Karpas-422 (cell line): ENCODE results near the gene OCA2. TPM values are rescaled to one million over a fixed set of nuclear protein-coding genes. Genes with fewer than 3 reads are reported as not detected.
"Not testable (repeated sequence)": the region's sequence is repeated elsewhere in the genome, so short reads cannot be mapped to it uniquely, and the experiment has no call there.

Experiments used
- DNase-seq: peaks from one replicate; pipeline ENCODE4 v3.0.0-alpha.2; 2015
- H2AFZ ChIP-seq: fragments of 200-600 bp; sonication (generic); 2 replicates; pipeline ENCODE4 v1.6.1; 2014; ENCODE audit warnings: antibody characterized with exemption, low read length, mixed read lengths
- H3K27ac ChIP-seq: fragments of 200-600 bp; sonication (generic); 2 replicates; pipeline ENCODE4 v1.5.1; 2014; ENCODE audit warnings: mild to moderate bottlenecking, low read length, moderate library complexity
- H3K27me3 ChIP-seq: fragments of 200-600 bp; sonication (generic); 2 replicates; pipeline ENCODE4 v1.6.1; 2014; ENCODE audit warnings: low read length, mixed read lengths
- H3K36me3 ChIP-seq: fragments of 200-600 bp; sonication (generic); 2 replicates; pipeline ENCODE4 v1.6.1; 2014; ENCODE audit warnings: low read length, mixed read lengths; ENCODE audit not compliant: insufficient read depth
- H3K4me1 ChIP-seq: fragments of 200-600 bp; sonication (generic); 2 replicates; pipeline ENCODE4 v1.6.1; 2014; ENCODE audit warnings: mild to moderate bottlenecking, low read length, mixed read lengths
- H3K4me2 ChIP-seq: fragments of 200-600 bp; sonication (generic); 2 replicates; pipeline ENCODE4 v1.6.1; 2014; ENCODE audit warnings: low read length, low read depth, mild to moderate bottlenecking; ENCODE audit not compliant: poor library complexity, severe bottlenecking
- H3K4me3 ChIP-seq: fragments of 200-600 bp; sonication (generic); 2 replicates; pipeline ENCODE4 v1.5.1; 2014; ENCODE audit warnings: mild to moderate bottlenecking, antibody characterized with exemption, low read length, mixed read lengths
- H3K79me2 ChIP-seq: fragments of 200-600 bp; sonication (generic); 2 replicates; pipeline ENCODE4 v1.6.1; 2014; ENCODE audit warnings: mild to moderate bottlenecking, low read length, mixed read lengths
- H3K9ac ChIP-seq: fragments of 200-600 bp; sonication (generic); 2 replicates; pipeline ENCODE4 v1.6.0; 2014; ENCODE audit warnings: low read length
- H3K9me2 ChIP-seq: fragments of 200-600 bp; sonication (generic), shearing (Covaris generic); replicated peaks from 2 replicates; pipeline ENCODE4 v1.6.0; 2014; ENCODE audit warnings: mild to moderate bottlenecking, low read length, moderate library complexity; ENCODE audit not compliant: insufficient read depth
- H3K9me3 ChIP-seq: fragments of 300-700, 200-600 bp; sonication (generic); 2 replicates; pipeline ENCODE4 v1.6.1; 2014; ENCODE audit warnings: low read length, mixed read lengths
- H4K20me1 ChIP-seq: fragments of 200-600 bp; sonication (generic); 2 replicates; pipeline ENCODE4 v1.6.1; 2014; ENCODE audit warnings: mild to moderate bottlenecking, antibody characterized with exemption, low read length, low read depth; ENCODE audit not compliant: insufficient read depth
- total RNA-seq: library from RNA; depleted of rRNA; stranded (reverse); fragments of >200 nt; shearing (Covaris generic); gene quantifications from 2 replicates; pipeline ENCODE4 v1.2.3, GENCODE V29; 2014; ENCODE audit warnings: low replicate concordance; rRNA removed

OCA2 gene
- total RNA-seq = not detected in 2 replicates

- Histone ChIP-seq H3K79me2 (no peaks in the 10 kb centered on the region), H4K20me1 (no peaks in the 10 kb centered on the region), H3K9me3 (no peaks in the 10 kb centered on the region; the same call in 1 of the 2 replicates), H2AFZ (no peak within 1 kb of the TSS), H3K27me3 (no peaks in the 10 kb centered on the region), H3K36me3 (no peaks in the 10 kb centered on the region), H3K9ac (no peak within 1 kb of the TSS), H3K27ac (no peak within 1 kb of the TSS), H3K9me2 (no peaks in the 10 kb centered on the region), H3K4me2 (no peak within 1 kb of the TSS), H3K4me1 (no peaks in the 10 kb centered on the region), H3K4me3 (no peak within 1 kb of the TSS)
- no peak for DNase-seq
Measured at GRCh38 chr15:28098766-28099554, at the start of gene OCA2. OCA2 (minus strand) TSS chr15:28099315; CDS start chr15:28081874, 17,441 bp downstream.

- peaks cover 29% of the 10 kb centered on the region for H3K79me2 ChIP-seq
- no peaks in the 10 kb centered on the region for H3K36me3 ChIP-seq
- H3K4me3 ChIP-seq = no peak overlapping the region
- H2AFZ ChIP-seq = no peak overlapping the region
- no peaks in the 10 kb centered on the region for H3K9me3 ChIP-seq
- H4K20me1 ChIP-seq = no peaks in the 10 kb centered on the region
- no peaks in the 10 kb centered on the region for H3K9me2 ChIP-seq
- H3K9ac ChIP-seq = no peak overlapping the region
- DNase-seq = no peak
- H3K4me1 ChIP-seq = no peaks in the 10 kb centered on the region
- no peak overlapping the region for H3K27ac ChIP-seq
- no peaks in the 10 kb centered on the region for H3K27me3 ChIP-seq
- no peak overlapping the region for H3K4me2 ChIP-seq
Measured at GRCh38 chr15:28147801-28148200, 48.7 kb upstream of the OCA2 start.

GRCh38 chr15:28145419-28145818 lies 46.3 kb upstream of the OCA2 start:
- H3K4me3 ChIP-seq, H3K36me3 ChIP-seq, H3K9me3 ChIP-seq, H2AFZ ChIP-seq, H3K27me3 ChIP-seq, H3K27ac ChIP-seq, H3K9ac ChIP-seq, H4K20me1 ChIP-seq, H3K4me1 ChIP-seq, H3K9me2 ChIP-seq, DNase-seq, H3K4me2 ChIP-seq: not testable (repeated sequence)
- peaks cover 21% of the 10 kb centered on the region for H3K79me2 ChIP-seq

GRCh38 chr15:28140062-28140461 lies 40.9 kb upstream of the OCA2 start:
- Histone ChIP-seq H3K4me2 (no peak overlapping the region), H3K27ac (no peak overlapping the region), H3K9me3 (no peaks in the 10 kb centered on the region), H3K27me3 (no peaks in the 10 kb centered on the region), H3K4me1 (peaks cover 28% of the 10 kb centered on the region), H4K20me1 (no peaks in the 10 kb centered on the region), H3K36me3 (no peaks in the 10 kb centered on the region), H3K4me3 (no peak overlapping the region), H3K79me2 (0 out of 2 replicates have a peak, but pooled peaks cover 2% of the 10 kb centered on the region), H3K9me2 (no peaks in the 10 kb centered on the region), H2AFZ (no peak overlapping the region), H3K9ac (no peak overlapping the region)
- DNase-seq = no peak

- H3K9me2 ChIP-seq, H3K79me2 ChIP-seq: not testable (repeated sequence)
- H3K4me1 ChIP-seq = peaks cover 28% of the 10 kb centered on the region
Measured at GRCh38 chr15:28137408-28138039, 38.4 kb upstream of the OCA2 start.

GRCh38 chr15:28136236-28136904 lies 37.3 kb upstream of the OCA2 start:
- peaks cover 28% of the 10 kb centered on the region for H3K4me1 ChIP-seq

More at GRCh38 chr15:28137408-28138039, 38.4 kb upstream of the OCA2 start:
- not testable (repeated sequence) for DNase-seq, H3K4me2 ChIP-seq, H3K9me3 ChIP-seq, H2AFZ ChIP-seq, H3K27me3 ChIP-seq, H3K9ac ChIP-seq, H3K36me3 ChIP-seq, H4K20me1 ChIP-seq, H3K4me3 ChIP-seq, H3K27ac ChIP-seq

GRCh38 chr15:28133281-28133680 lies 34.2 kb upstream of the OCA2 start:
- no peaks in the 10 kb centered on the region for H3K9me3 ChIP-seq
- H3K9me2 ChIP-seq = no peaks in the 10 kb centered on the region
- H4K20me1 ChIP-seq = no peaks in the 10 kb centered on the region
- no peak for DNase-seq
- no peaks in the 10 kb centered on the region for H3K27me3 ChIP-seq
- no peak overlapping the region for H3K4me3 ChIP-seq
- no peak overlapping the region for H2AFZ ChIP-seq
- H3K4me1 ChIP-seq = peaks cover 21% of the 10 kb centered on the region
- H3K27ac ChIP-seq = no peak overlapping the region
- no peak overlapping the region for H3K4me2 ChIP-seq
- H3K9ac ChIP-seq = no peak overlapping the region
- H3K79me2 ChIP-seq = 0 out of 2 replicates have a peak, but pooled peaks cover 2% of the 10 kb centered on the region
- H3K36me3 ChIP-seq = no peaks in the 10 kb centered on the region

More at GRCh38 chr15:28136236-28136904, 37.3 kb upstream of the OCA2 start:
- H3K4me3 ChIP-seq, H3K9me2 ChIP-seq, H3K27me3 ChIP-seq, H2AFZ ChIP-seq, H3K9ac ChIP-seq, H3K36me3 ChIP-seq, H4K20me1 ChIP-seq, H3K9me3 ChIP-seq, H3K79me2 ChIP-seq: not testable (repeated sequence)
- Histone ChIP-seq H3K4me2 (peak overlapping the region; percentile 44), H3K27ac (peak overlapping the region; percentile 44)
- peak; percentile 67 for DNase-seq
